Lower leg skin (tissue), 4 donors: Measurements from ENCODE around the gene EGFLAM. TPM values are rescaled to one million over a fixed set of nuclear protein-coding genes. Genes with fewer than 3 reads are reported as not detected.
A peak's percentile ranks its signal among the peaks of the same experiment; 100 is the strongest.

Experiments used
- DNase-seq, 2 donors: peaks; one replicate each; pipeline ENCODE4 v3.0.0-alpha.2; 2019; ENCODE audit warnings: low spot score in 2 of 2
- H3K4me3 ChIP-seq: fragments of 200-600 bp; sonication (generic); 2 replicates; pipeline ENCODE4 v1.5.1; 2017; ENCODE audit warnings: mild to moderate bottlenecking, low read depth; ENCODE audit not compliant: poor library complexity, severe bottlenecking
- POLR2A ChIP-seq, 2 donors: fragments of 450-650 bp; IDR thresholded peaks; one replicate each; pipeline ENCODE4 v1.6.1; 2016 to 2017; ENCODE audit warnings: antibody characterized with exemption in 2 of 2, mild to moderate bottlenecking in 1 of 2, moderate library complexity in 1 of 2
- WGBS, 2 donors: methylation state at CpG; one replicate each; pipeline ENCODE4 v1.1.5; 2018; 5-methylcytosine and 5-hydroxymethylcytosine counted together
- intact Hi-C: fragments of 100-400 bp; cut with DNase I; formaldehyde crosslinking; loops from one replicate; pipeline ENCODE4 v1.15.0; 2023; ENCODE audit warnings: low total_unique reads
- total RNA-seq, 4 donors: library from RNA; depleted of rRNA; stranded (reverse); fragments of >200 nt; gene quantifications; one replicate each; pipeline ENCODE4 v1.1.0, GENCODE V29; 2016
- TF ChIP-seq, protein P1 (sequence below), 3 donors: fragments of 450-650 bp; IDR thresholded peaks; one replicate each; pipeline ENCODE4 v1.5.1; 2016; ENCODE audit warnings: antibody characterized with exemption in 3 of 3, mild to moderate bottlenecking in 3 of 3, moderate library complexity in 2 of 3

Gene EGFLAM
- total RNA-seq, 4 donors from 2014 or later = 0.72 to 4.4 (median 2.7) TPM

DNA sequence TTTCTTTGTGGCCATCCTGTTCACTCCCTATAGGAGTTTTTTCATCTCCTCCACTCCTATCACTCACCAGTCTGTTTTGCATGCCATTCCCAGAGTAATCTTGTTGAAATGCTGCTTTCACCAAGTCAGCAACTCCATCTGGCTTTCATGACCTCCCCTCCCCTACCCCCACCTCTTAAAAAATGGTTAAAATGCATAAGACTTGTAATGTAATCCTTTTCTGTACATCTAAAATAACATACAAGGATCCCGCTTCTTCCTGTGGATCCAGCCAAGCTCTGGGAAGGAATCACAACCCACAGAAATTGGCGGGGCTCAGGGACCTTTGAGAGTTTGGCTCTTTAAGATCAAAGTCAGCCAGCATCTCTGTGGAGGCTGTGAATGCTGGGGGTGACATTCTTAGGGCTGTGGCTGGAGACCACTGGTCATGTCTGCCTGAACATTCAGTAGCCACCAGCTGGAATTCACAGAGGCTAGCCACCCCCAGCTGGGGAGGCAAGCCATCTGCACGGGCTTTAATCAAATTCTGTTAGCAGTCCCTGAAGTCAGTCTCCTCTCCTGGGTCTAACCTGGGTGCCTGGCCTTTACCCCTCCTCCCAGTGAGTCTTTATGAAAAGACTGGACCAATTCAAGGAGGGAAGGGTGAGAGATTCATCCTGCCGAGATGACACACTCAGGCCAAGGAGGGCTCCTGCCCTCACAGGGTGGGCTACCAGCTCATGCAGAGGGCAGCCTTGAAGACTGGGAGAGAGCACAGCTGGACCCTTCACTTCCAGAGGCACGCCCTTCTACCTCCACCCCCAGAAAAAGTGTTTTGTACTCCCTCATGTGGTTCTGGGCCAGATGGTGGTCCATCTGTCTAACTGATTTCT, 165.2 kb downstream of the EGFLAM start:
- TF ChIP-seq POLR2A (IDR thresholded peaks at IDR 0.05) = no peak
- TF ChIP-seq, protein P1, sequence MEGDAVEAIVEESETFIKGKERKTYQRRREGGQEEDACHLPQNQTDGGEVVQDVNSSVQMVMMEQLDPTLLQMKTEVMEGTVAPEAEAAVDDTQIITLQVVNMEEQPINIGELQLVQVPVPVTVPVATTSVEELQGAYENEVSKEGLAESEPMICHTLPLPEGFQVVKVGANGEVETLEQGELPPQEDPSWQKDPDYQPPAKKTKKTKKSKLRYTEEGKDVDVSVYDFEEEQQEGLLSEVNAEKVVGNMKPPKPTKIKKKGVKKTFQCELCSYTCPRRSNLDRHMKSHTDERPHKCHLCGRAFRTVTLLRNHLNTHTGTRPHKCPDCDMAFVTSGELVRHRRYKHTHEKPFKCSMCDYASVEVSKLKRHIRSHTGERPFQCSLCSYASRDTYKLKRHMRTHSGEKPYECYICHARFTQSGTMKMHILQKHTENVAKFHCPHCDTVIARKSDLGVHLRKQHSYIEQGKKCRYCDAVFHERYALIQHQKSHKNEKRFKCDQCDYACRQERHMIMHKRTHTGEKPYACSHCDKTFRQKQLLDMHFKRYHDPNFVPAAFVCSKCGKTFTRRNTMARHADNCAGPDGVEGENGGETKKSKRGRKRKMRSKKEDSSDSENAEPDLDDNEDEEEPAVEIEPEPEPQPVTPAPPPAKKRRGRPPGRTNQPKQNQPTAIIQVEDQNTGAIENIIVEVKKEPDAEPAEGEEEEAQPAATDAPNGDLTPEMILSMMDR (IDR thresholded peaks at IDR 0.05) = no peak
- H3K4me3 ChIP-seq = no peak overlapping the region
- DNase-seq = peak in 1 of 2 donors; percentile 49
- intact Hi-C loops = no loop called here
- 80 to 85% methylated on average over 5 of the region's 5 CpGs for WGBS, 2 donors

DNA sequence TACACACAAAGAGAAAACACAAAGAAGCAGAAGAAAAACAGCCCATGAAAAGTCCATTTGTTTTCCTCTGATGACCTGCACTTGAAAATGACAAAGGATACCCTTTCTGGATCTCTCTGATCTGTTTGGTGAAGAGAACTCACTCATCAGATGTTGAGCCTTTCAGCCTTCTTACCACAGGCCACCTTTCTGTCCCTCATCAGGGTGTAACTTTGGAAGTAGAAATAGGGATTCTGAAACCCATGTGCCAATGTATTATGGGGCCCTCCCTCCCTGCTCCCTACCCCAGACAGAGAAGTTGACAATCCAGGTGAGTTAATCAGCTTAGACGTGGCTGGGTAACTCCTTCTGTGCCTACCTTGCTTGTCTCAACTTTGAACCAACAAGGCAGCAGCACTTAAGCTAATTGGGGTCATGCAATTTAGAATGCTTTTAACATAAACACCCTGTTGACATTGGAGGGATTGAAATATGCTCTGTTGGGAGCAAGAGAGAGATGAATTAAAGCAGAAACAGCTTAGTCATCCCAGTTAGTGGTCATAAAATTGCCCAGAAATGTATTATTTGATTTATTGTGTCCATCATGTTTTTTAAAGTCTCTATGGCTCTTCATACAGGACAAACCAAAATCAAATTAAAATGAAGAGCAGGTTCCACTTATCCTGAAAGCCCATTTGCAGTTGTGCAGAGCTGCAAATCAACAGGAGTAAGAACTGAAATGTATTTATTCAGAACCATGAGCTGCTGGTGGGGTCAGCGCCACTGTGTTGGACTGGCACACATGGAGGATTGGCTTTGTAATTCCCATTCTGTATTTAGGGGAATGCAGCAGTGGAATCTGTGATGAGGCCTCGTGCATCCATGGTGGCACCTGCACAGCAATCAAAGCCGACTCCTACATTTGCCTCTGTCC, 166.0 kb downstream of the EGFLAM start:
- H3K4me3 ChIP-seq = no peak overlapping the region
- DNase-seq = peak in 1 of 2 donors; percentile 36
- 89 to 92% methylated on average over 4 of the region's 4 CpGs for WGBS, 2 donors
- intact Hi-C loops = no loop called here
- TF ChIP-seq, protein P1 (IDR thresholded peaks at IDR 0.05) = no peak
- TF ChIP-seq POLR2A (IDR thresholded peaks at IDR 0.05) = no peak

DNA sequence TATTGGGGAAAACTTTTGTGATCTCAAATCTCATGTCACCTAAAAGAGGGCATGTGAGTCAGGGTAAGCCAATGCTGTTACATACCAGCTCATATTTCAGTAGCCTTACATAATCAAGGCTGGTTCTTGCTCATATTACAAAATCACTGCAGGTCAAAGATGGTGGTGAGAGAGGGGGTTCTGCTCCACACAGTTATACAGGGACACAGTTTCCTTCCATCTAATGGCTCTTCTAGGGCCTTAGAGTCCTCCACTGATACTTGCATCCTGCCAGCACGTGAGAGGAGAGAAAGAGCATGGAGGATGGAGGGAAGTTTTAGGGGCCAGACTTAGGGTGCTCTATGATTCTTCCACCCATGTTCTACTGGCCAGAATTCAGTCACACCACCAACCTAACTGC, 168.1 kb downstream of the EGFLAM start:
- no peak for DNase-seq
- WGBS, 2 donors = 73 to 94% methylated on average over 1 of the region's 1 CpG
- intact Hi-C loops = no loop called here
- TF ChIP-seq POLR2A (IDR thresholded peaks at IDR 0.05) = no peak
- TF ChIP-seq, protein P1 (IDR thresholded peaks at IDR 0.05) = no peak
- H3K4me3 ChIP-seq = no peak overlapping the region

DNA sequence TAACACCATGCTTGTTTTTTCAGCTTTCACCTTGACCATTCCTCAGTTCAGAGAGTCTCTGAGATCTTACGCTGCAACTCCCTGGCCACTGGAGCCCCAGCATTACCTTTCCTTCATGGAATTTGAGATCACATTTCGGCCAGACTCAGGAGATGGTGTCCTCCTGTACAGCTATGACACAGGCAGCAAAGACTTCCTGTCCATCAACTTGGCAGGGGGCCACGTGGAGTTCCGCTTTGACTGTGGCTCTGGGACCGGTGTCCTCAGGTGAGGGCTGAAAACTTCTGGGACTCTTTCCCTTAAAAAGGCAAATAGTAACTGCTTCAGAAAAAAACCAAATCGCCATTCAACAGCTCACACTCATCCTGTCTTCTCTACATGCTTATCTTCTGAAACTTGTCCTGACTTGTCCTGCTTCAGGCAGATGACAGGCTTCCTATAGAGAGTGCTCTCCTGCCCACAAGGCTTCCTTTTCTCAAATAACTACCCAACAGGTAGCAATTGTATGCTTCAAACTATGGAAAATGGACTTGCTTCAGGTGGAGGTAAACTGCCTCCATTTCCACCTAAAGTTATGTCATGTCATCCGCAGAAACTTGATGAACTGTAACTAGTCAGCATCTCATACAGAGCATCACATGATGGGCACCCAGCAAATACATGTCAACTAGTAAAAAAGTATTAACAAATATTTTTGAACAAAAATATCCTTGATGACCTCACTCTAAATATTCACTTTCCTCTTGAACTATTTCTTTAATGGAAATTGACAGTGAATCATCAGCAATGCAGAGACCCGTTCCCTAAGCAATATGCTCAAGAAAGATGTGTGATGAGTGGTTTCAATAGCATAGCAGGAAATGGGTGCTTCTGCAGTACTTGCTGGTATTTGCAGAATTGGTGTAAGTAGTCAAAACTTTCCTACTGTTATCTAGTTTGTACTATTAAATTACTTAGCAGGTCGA, 168.9 kb downstream of the EGFLAM start:
- no peak for TF ChIP-seq POLR2A (IDR thresholded peaks at IDR 0.05)
- TF ChIP-seq, protein P1 (IDR thresholded peaks at IDR 0.05) = no peak
- H3K4me3 ChIP-seq = no peak overlapping the region
- peak in 1 of 2 donors; percentile 78 for DNase-seq
- intact Hi-C loops = no loop called here
- WGBS, 2 donors = 74 to 82% methylated on average over 9 of the region's 9 CpGs
